Measurements from ENCODE around the gene COPS6.
A peak's percentile ranks its signal among the peaks of the same experiment; 100 is the strongest.
"Not testable (repeated sequence)": the region's sequence is repeated elsewhere in the genome, so short reads cannot be mapped to it uniquely, and the experiment has no call there.

The COPS6 gene

DNA sequence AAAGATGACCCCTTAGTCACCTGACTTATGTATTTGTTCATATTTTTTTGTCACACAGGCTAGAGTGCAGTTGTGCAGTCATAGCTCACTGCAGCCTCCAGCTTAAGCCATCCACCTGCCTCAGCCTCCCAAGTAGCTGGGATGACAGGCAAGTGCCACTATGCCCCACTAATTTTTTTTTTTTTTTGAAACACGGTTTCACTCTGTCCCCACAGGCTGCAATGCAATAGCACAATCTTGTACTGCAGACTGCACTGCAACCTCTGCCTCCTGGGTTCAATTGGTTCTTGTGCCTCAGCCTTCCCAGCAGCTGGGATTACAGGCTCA, 39.8 kb downstream of the COPS6 start:
- DNase-seq (ENCODE audit: low read depth), result no peak
- in situ Hi-C loops (cut with HindIII; ENCODE audit: low sequenced_read_pairs), result no loop called here
- no peak overlapping the region for H3K4me3 ChIP-seq (ENCODE audit: low read depth, low read length)
- TF ChIP-seq, protein P1, sequence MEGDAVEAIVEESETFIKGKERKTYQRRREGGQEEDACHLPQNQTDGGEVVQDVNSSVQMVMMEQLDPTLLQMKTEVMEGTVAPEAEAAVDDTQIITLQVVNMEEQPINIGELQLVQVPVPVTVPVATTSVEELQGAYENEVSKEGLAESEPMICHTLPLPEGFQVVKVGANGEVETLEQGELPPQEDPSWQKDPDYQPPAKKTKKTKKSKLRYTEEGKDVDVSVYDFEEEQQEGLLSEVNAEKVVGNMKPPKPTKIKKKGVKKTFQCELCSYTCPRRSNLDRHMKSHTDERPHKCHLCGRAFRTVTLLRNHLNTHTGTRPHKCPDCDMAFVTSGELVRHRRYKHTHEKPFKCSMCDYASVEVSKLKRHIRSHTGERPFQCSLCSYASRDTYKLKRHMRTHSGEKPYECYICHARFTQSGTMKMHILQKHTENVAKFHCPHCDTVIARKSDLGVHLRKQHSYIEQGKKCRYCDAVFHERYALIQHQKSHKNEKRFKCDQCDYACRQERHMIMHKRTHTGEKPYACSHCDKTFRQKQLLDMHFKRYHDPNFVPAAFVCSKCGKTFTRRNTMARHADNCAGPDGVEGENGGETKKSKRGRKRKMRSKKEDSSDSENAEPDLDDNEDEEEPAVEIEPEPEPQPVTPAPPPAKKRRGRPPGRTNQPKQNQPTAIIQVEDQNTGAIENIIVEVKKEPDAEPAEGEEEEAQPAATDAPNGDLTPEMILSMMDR (IDR thresholded peaks at IDR 0.05; ENCODE audit: low read depth, low read length, missing control alignments), result no peak

DNA sequence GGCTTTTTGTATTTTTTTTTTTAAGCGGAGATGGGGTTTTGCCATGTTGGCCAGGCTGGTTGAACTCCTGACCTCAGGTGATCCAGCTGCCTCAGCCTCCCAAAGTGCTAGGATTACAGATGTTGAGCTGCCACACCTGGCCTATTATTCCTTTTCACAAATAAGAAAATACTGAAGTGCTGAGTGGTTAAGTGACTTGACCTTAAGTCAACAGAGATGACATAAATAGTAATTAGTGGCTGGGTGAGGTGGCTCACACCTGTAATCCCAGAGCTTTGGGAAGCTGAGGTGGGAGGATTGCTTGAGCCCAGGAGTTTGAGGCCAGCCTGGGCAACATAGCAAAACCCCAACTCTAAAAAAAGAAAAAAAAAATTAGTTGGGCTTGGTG, 41.4 kb downstream of the COPS6 start:
- H3K4me3 ChIP-seq (ENCODE audit: low read depth, low read length); DNase-seq (ENCODE audit: low read depth); in situ Hi-C loops (cut with HindIII; ENCODE audit: low sequenced_read_pairs): not testable (repeated sequence)

DNA sequence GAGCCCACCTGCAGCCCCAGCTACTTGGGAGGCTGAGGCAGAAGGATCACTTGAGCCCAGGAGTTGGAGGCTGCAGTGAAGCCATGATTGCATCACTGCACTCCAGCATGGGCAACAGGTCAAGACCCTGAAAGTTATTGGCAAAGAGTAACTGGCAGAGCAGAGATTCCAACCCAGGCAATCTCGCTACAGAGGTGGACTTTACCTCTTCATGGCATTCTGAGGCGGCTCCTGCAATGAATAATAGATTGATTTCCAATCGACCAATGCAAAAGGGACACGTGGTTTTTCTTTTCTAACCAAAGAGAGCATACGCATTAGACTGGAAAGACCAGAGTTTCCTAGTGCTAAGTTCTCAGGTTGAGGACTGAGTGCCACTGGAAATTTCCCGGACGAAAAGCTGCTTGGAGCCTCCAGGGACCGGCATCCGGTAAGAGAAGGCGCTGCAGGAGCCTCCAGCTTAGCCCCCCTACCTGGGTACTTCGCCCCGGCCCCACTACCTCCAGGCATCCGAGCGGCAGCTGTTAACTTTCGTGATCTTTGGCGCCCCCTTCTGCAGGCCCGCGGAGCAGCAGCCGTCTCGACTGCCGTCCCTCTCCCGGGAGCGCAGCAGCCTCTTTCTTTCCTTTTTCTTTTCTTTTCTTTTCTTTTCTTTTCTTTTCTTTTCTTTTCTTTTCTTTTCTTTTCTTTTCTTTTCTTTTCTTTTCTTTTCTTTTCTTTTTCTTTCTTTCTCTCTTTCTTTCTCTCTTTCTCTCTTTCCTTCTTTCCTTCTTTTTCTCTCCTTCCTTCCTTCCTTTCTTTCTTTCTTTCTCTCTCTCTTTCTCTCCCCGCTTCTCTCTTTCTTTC, 42.1 kb downstream of the COPS6 start:
- in situ Hi-C loops (cut with HindIII; ENCODE audit: low sequenced_read_pairs), result no loop called here
- no peak overlapping the region for H3K4me3 ChIP-seq (ENCODE audit: low read depth, low read length)
- no peak for DNase-seq (ENCODE audit: low read depth)
- TF ChIP-seq, protein P1 (IDR thresholded peaks at IDR 0.05; ENCODE audit: low read depth, low read length, missing control alignments), result peak; percentile 66

DNA sequence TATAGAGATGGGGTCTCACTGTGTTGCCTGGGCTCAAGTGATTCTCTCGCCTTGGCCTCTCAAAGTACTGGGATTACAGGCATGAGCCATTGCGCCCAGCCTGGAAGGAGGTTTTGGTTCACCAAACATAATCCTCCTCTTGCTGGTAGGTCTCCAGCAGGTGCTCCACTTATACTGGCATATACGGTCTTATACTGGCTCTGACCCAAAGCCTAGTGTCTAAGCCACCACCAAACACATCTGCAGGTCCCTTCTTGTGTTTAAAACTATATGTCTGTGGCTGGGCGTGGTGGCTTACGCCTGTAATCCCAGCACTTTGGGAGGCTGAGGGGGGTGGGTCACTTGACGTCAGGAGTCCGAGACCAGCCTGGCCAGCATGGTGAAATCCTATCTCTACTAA, 43.4 kb downstream of the COPS6 start:
- no peak overlapping the region for H3K4me3 ChIP-seq (ENCODE audit: low read depth, low read length)
- in situ Hi-C loops (cut with HindIII; ENCODE audit: low sequenced_read_pairs), result no loop called here
- DNase-seq (ENCODE audit: low read depth), result no peak
- TF ChIP-seq, protein P1 (IDR thresholded peaks at IDR 0.05; ENCODE audit: low read depth, low read length, missing control alignments), result no peak

DNA sequence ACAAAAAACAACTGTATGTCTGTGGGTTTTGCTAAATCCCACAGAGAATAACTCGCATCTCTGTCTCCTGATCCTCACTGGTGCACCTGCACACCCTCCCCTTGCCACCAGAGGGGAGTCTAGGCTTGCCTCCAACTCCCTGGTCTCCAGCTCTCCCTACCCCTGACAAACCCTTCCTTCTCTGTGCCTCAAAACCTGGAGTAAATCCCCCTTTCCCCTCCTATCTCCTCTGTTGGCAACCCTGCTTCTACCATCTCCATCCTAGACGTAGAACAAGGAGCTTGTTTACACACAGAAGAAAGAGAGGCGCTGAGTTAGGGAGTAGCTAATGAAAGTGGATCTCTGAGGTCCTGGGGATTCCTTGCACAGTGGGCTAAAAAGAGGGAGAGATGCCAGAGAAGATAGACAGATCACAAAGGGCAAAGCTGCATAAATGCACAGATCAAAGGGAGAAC, 44.0 kb downstream of the COPS6 start:
- no peak overlapping the region for H3K4me3 ChIP-seq (ENCODE audit: low read depth, low read length)
- DNase-seq (ENCODE audit: low read depth), result peak; percentile 38
- in situ Hi-C loops (cut with HindIII; ENCODE audit: low sequenced_read_pairs), result no loop called here
- TF ChIP-seq, protein P1 (IDR thresholded peaks at IDR 0.05; ENCODE audit: low read depth, low read length, missing control alignments), result peak; percentile 93

DNA sequence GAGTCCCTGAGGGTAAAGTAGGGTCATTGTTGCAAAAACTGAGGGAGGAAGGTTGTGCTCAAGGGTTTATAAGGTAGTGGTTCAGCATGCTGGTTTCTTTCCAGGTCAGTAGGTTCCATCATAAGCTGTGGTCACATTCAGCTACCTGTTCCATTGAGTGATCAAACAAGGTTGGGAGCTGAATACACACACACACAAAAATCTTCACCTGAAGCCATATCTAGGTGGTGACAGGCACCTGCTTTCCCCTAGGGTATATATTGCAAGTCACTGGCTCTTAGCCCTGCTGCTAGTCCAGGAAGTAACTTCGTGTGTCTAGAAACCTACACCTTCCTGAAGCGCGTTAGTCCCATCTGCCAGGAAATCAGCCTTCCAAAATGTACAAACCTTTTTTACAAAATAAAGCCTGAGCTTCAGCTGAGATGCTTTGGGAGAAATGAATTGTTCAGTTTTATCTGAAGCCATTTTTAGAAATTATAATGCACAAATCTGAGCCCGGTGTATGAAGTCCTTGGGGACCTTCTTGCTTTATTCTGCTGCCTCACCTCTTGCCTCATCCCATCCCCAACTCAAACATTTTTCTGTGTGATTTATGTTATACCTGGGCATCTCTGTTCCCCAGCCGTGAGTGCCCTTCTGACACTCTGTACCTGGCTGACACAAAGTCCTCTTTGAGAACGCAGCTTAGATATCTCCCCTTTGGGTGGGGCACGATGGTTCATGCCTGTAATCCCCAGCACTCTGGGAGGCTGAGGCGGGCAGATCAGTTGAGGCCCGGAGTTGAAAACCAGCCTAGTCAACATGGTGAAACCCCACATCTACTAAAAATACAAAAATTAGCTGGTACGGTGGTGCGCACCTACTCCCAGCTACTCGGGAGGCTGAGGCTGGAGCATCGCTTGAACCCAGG, 49.3 kb downstream of the COPS6 start:
- H3K4me3 ChIP-seq (ENCODE audit: low read depth, low read length), result no peak overlapping the region
- TF ChIP-seq, protein P1 (IDR thresholded peaks at IDR 0.05; ENCODE audit: low read depth, low read length, missing control alignments), result no peak
- no peak for DNase-seq (ENCODE audit: low read depth)
- in situ Hi-C loops (cut with HindIII; ENCODE audit: low sequenced_read_pairs), result no loop called here

DNA sequence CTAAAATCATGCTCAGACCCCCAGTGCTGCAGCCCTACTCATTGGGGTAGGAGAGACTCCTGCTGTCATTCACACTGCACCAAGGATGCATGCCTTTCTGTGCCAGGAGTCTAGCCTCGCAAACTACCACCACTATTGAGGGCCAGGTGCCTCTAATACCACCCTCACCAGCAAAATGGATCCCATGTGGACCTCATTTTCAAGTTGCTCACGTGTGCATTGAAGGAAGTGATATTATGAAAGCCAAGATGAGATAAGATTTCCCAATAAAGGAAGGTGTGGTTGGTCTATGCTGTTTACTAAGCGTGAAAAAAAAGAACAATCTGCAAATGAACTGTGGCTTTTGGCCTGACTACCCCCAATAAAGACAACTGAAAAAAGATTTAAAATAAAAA, 52.8 kb downstream of the COPS6 start:
- in situ Hi-C loops (cut with HindIII; ENCODE audit: low sequenced_read_pairs), result no loop called here

More for the DNA sequence above, 52.8 kb downstream of the COPS6 start:
- TF ChIP-seq, protein P1 (IDR thresholded peaks at IDR 0.05; ENCODE audit: low read depth, low read length, missing control alignments), result no peak
- DNase-seq (ENCODE audit: low read depth), result no peak
- no peak overlapping the region for H3K4me3 ChIP-seq (ENCODE audit: low read depth, low read length)
